D721Med (cell line): ENCODE data around the gene E2F6.

Experiments
- DNase-seq: peaks from one replicate; pipeline ENCODE4 v3.0.0; 2011; ENCODE audit warnings: low spot score; ENCODE audit not compliant: insufficient read length
- FAIRE-seq: peaks from 2 replicates; lab custom pipeline; 2011; peaks lifted over from hg19 to GRCh38; lab: Jason Lieb, UNC
- TF ChIP-seq, protein P1 (sequence below): IDR thresholded peaks from 2 replicates; pipeline ENCODE4 v1.5.1; 2012; ENCODE audit warnings: mild to moderate bottlenecking, control low read depth; ENCODE audit not compliant: insufficient read depth; ENCODE audit errors: missing control alignments

E2F6 gene

DNA sequence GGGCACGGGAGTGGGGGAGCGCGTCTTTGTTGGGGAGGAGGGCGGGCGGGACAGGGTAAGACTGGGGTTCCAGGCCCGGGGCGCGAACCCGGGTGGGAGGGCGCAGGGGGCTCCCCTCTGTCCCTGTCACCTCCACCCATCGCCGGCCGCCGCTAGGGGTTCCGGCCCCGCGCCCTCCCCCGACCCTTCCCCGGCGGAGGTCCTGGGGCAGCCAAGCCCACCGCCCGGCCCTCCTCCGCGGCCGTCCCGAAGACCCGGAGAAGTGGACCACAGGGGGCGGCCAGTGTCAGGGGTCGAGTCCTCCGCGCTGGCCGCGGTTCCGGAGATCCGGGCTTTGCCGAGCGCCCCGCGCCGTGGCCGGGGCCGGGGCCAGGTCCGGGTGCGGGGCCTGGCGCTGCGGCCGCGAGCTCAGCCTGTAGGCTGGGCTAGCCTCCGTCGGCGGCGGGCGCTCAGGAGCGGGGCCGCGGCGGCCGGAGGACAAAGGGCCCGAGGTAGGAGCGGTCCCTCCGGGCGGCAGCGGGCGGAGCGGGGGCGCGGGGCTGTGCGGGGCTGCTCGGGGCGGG is 16.6 kb upstream of the E2F6 start:
- TF ChIP-seq, protein P1, sequence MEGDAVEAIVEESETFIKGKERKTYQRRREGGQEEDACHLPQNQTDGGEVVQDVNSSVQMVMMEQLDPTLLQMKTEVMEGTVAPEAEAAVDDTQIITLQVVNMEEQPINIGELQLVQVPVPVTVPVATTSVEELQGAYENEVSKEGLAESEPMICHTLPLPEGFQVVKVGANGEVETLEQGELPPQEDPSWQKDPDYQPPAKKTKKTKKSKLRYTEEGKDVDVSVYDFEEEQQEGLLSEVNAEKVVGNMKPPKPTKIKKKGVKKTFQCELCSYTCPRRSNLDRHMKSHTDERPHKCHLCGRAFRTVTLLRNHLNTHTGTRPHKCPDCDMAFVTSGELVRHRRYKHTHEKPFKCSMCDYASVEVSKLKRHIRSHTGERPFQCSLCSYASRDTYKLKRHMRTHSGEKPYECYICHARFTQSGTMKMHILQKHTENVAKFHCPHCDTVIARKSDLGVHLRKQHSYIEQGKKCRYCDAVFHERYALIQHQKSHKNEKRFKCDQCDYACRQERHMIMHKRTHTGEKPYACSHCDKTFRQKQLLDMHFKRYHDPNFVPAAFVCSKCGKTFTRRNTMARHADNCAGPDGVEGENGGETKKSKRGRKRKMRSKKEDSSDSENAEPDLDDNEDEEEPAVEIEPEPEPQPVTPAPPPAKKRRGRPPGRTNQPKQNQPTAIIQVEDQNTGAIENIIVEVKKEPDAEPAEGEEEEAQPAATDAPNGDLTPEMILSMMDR, result no peak
- FAIRE-seq, result no peak
- peak; percentile 23 for DNase-seq

DNA sequence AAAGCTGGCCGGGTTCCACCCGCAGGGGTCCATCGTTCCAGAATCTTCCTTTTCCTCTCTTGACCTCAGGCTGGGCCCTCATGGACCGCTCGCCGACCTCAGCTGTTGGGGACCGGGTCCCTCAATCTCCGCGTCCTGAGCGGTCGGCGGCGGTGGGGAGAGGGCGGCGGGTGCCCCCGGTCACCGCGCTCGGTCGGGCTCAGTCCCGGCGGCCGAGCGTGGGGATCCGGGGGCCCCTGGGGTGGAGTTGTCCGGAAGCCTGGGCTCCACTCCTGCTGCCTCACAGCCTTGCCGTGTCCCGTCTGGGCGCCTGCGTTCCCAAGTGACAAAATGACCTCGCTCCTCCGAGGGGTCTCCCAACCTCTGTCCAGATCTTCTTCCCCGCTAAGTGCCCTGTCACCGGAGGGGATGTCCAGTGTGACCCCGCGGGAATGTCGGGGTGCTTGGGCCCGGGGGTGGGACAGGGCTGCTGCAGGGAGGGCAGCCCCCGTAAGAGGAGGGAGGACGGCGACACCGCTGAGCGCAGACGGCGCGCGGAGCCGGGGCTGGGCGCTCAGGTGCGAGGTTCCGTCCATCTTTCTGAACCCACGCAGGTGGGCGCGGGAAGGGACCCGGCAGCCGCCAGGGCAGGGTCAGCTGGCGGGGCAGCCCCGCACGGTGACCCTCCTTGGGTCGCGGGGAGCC is 16.0 kb upstream of the E2F6 start:
- no peak for FAIRE-seq
- TF ChIP-seq, protein P1, result no peak
- DNase-seq, result no peak

DNA sequence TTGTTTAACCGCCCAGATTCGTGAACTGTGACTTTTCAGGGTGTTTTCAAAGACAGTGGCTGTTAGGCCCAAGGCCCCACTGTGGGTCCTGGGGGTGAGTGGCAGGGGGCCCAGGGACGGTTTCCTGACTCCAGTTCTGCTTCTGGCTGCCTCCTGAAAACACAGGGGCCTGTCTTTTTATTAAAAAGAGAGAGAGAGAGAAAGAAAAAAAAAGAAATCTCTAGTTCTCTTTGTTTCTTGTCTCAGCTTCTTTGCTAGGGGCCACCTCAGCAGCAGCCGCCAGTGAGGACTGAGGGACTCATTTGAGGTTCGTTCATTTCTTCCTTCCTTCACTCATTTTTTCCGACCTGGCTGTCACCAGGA is 15.4 kb upstream of the E2F6 start:
- DNase-seq, result no peak
- FAIRE-seq, result no peak
- TF ChIP-seq, protein P1, result no peak

DNA sequence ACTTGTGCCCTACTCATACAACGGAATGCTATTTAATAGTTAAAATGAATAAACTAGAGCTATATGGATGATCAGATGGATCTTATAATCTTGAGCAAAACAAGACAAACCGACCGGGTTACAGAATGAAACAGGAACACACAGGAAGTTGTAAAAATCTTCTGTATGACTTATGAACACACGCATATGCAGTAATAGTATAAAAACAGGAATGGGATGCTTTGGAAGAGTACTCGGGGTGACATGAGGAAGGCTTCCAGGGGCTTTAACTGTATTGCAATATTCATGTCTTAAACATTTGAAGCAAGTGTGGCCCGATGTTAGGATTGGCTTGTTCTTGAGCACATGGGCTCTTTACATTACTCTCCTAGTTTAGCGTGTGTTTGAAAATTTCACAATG is 14.9 kb upstream of the E2F6 start:
- DNase-seq, result no peak
- TF ChIP-seq, protein P1, result no peak
- no peak for FAIRE-seq

- FAIRE-seq (no peak), DNase-seq (no peak)
- TF ChIP-seq, protein P1, result no peak
These were observed 14.4 kb upstream of the E2F6 start for GRCh38 chr2:11480406-11480805.

GRCh38 chr2:11478899-11479605 is 13.1 kb upstream of the E2F6 start:
- no peak for DNase-seq
- FAIRE-seq, result no peak

More at GRCh38 chr2:11478899-11479605, 13.1 kb upstream of the E2F6 start:
- TF ChIP-seq, protein P1, result no peak
